IMR-90 (cell line): Measurements from ENCODE around the gene MBNL3.

Source experiments
- CTCF ChIP-seq: conservative IDR thresholded peaks from 2 replicates; pipeline ENCODE4 v1.5.1; 2012; ENCODE audit warnings: mild to moderate bottlenecking, low read depth, low read length, improper control_type of control experiment
- NFE2L2 ChIP-seq: fragments of 150-350 bp; IDR thresholded peaks from 2 replicates; pipeline ENCODE4 v1.6.1; 2016; ENCODE audit warnings: low read depth, mild to moderate bottlenecking, low read length
- POLR2A ChIP-seq: IDR thresholded peaks from 2 replicates; pipeline ENCODE4 v1.6.1; 2012; ENCODE audit warnings: mild to moderate bottlenecking, low read depth, low read length
- RAD21 ChIP-seq: IDR thresholded peaks from 2 replicates; pipeline ENCODE4 v1.6.1; 2012; ENCODE audit warnings: low read length, improper control_type of control experiment

DNA sequence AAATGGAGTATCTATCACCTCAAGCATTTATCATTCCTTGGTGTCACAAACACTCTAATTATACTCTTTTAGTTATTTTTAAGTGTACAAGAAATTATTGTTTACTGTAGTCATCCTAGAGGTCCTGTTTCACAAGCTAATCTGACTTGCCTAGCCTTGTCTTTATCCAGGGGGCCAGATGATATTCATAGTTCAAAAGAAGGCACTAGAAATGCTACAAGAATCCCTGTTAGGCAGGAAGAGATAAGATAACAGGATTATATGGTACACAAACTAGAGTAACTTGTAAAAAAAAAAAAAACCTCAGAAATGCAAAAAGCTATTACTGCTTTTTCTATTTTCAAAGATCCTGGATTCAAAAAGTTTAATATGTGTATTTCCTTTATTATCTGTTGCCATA, 95.8 kb downstream of the MBNL3 start:
- TF ChIP-seq POLR2A (no peak), RAD21 (no peak), CTCF (no peak), NFE2L2 (no peak)
